Body of pancreas (tissue), 4 donors: ENCODE data around the gene PDZD2.

Source experiments
- CTCF ChIP-seq, 7 experiments: fragments of 450-650 bp in 4 of 7; fragments of 200-600 bp in 3 of 7; sonication (generic) in 3 of 7; IDR thresholded peaks; one replicate each; pipeline ENCODE4 v1.5.1; 2016 to 2019; ENCODE audit warnings: antibody characterized with exemption in 7 of 7
- POLR2A ChIP-seq, 3 donors: fragments of 450-650 bp; IDR thresholded peaks; one replicate each; pipeline ENCODE4 v1.6.1; 2016; ENCODE audit warnings: antibody characterized with exemption in 3 of 3, mild to moderate bottlenecking in 2 of 3

- no peak for TF ChIP-seq CTCF (IDR thresholded peaks at IDR 0.05)
- no peak for TF ChIP-seq POLR2A (IDR thresholded peaks at IDR 0.05)
Measured at GRCh38 chr5:31640573-31640972, 1.6 kb downstream of the PDZD2 start.
